Stomach smooth muscle (tissue), 2 donors: ENCODE measurements around the gene SAMD1.
A peak's percentile ranks its signal among the peaks of the same experiment; 100 is the strongest.

Experiments
- H3K27ac ChIP-seq: one replicate; pipeline ENCODE4 v1.7.0; 2013; ENCODE audit warnings: mild to moderate bottlenecking, low read length, inconsistent platforms
- H3K27me3 ChIP-seq, 2 donors: one replicate each; pipeline ENCODE4 v1.7.0; 2013; ENCODE audit warnings: low read length in 2 of 2; ENCODE audit not compliant: insufficient read depth in 2 of 2, control insufficient read depth in 1 of 2
- H3K36me3 ChIP-seq, 2 donors: one replicate each; pipeline ENCODE4 v1.7.0; 2013; ENCODE audit warnings: low read length in 2 of 2; ENCODE audit not compliant: control insufficient read depth in 2 of 2, insufficient read depth in 2 of 2
- H3K4me1 ChIP-seq: one replicate; pipeline ENCODE4 v1.7.0; 2013; ENCODE audit warnings: low read length; ENCODE audit not compliant: control insufficient read depth, insufficient read depth
- H3K4me3 ChIP-seq, 2 donors: one replicate each; pipeline ENCODE4 v1.7.0; 2013; ENCODE audit warnings: low read length in 2 of 2
- H3K9ac ChIP-seq, 2 donors: one replicate each; pipeline ENCODE4 v1.7.0; 2013; ENCODE audit warnings: low read length in 2 of 2, mild to moderate bottlenecking in 1 of 2
- H3K9me3 ChIP-seq, 2 donors: one replicate each; pipeline ENCODE4 v1.7.0; 2013; ENCODE audit warnings: low read length in 2 of 2; ENCODE audit not compliant: control insufficient read depth in 2 of 2
- donor health status: healthy.
- donor health status: Pancreatic carcinoma.

SAMD1 gene

DNA sequence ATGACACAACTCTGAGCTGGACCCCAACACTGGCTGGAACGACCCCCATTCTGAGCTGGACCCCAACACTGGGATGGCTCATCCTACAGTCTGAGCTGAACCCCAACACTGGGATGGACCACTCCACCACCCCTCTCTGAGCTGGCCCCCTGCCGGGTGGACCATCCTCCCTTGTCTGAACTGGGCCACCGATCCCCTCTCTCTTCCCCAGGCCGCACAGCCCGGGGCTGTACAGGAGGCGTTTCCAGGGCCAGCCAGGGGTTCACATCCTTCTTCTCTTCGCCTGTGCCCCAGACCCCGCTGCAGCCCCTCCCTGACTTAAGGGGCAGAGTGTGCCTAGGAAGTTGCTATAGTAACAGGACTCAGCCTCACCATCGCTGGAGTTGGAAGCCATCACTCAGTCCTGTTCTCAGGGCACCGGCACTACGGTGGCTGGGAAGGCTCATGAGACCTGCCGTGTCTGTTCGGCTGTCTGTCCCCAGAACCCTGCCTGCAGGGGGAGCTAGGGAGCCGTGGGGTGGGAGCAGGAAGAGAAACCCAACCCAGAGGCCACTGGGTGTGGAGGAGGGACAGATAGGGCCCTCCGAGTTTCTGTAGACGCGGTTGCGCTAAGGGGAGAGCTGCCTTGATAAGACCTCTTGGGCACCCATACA is 23.3 kb upstream of the SAMD1 start:
- Histone ChIP-seq H3K27ac (peak overlapping the region; percentile 67), H3K4me1 (peaks cover 64% of the 10 kb centered on the region), H3K4me3 (peak overlapping the region in 1 of 2 donors; percentile 60), H3K36me3 (no peaks in the 10 kb centered on the region), H3K9me3 (no peaks in the 10 kb centered on the region), H3K27me3 (no peaks in the 10 kb centered on the region), H3K9ac (peak overlapping the region; percentile 8 to 29)

DNA sequence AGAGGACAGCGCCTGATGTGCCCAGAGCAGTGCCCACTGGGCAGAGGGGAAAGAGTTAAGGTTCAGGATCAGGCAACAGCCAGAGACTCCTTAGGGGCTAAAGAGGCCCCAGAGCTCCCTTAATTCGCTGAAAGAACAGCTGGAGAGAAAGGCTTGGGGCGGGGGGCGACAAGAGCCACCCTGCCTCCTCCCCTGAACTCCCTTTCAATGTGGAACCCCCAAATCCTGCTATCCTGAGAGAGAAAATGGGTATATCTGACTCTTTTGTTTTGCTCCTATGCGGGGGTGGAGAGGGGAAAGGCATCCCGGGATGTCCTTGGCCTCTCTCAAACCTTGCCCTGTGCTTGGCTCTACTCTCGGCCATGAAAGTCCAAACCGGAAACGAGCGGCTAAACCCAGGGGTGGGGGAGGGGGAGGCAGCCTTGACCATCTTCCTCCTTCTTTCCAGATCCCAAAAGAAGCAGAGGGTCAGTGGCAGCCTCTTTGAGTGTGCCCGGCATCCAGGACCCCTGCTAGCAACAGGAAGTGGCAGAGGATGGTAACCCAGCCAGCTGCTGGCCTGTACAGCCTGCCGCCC is 22.3 kb upstream of the SAMD1 start:
- no peaks in the 10 kb centered on the region for H3K27me3 ChIP-seq
- no peaks in the 10 kb centered on the region for H3K9me3 ChIP-seq
- peak overlapping the region; percentile 47 to 60 for H3K4me3 ChIP-seq
- peaks cover 59% of the 10 kb centered on the region for H3K4me1 ChIP-seq
- H3K9ac ChIP-seq, result peak overlapping the region; percentile 8 to 58
- no peaks in the 10 kb centered on the region for H3K36me3 ChIP-seq
- peak overlapping the region; percentile 67 for H3K27ac ChIP-seq

DNA sequence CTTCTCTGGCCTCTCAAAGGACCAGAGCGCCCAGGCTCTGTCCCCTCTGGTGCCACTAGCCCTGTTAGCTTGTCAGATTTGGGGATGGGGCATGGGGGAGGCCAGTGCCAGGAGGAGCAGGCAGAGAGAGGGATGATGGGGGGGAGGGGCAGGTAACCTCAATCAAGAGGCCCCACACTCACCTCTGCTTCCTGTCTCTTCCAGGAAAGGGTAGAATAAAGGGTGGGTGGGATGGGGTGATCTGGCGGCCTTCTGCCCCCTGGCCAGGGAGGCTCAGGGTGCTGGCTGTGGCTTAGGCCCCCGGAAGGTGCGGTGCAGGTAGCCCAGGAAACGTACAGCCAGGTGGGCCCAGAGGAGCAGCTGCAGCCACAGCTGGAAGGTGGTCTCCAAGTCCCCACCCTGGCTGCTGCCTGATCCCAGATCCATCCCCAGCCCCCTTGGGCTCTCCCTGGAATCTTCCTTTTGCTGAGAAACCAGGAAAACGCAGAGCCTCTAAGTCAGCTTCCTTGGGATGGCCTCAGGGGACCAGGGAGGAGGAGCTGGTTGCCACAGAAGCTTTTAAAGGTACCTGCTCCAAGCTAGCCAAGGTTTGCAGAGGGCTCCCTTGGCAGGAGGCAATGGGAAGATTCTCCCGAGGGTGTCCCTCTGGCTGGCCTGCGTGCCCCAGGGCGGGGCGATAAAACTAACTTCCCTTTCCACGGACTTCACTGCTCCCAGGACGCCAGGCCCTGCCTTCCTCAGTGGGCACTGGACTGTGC is 21.7 kb upstream of the SAMD1 start:
- no peaks in the 10 kb centered on the region for H3K36me3 ChIP-seq
- H3K4me3 ChIP-seq, result peak overlapping the region; percentile 47 to 60
- H3K9ac ChIP-seq, result peak overlapping the region; percentile 8 to 58
- H3K9me3 ChIP-seq, result no peaks in the 10 kb centered on the region
- peaks cover 66% of the 10 kb centered on the region for H3K4me1 ChIP-seq
- peak overlapping the region; percentile 67 for H3K27ac ChIP-seq
- no peaks in the 10 kb centered on the region for H3K27me3 ChIP-seq

DNA sequence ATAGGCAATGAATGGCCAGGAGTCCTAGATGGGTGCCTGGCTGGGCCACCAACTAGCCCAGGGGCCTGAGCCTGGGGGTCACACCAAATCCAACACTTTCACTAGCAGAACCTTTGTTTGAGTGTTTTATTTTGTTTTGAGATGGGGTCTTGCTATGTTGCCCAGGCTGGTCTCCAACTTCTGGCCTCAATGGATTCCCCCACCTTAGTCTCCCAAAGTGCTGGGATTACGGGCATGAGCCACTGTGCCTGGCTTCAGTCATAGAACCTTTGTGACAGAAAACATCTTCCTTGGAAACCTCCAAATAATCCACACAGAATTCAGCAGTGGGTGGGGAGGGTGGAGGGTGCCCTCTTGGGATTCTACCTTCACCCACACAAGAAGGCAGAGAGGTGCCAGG is 20.9 kb upstream of the SAMD1 start:
- Histone ChIP-seq H3K4me1 (peaks cover 62% of the 10 kb centered on the region), H3K27ac (no peak overlapping the region), H3K27me3 (no peaks in the 10 kb centered on the region), H3K36me3 (no peaks in the 10 kb centered on the region), H3K4me3 (no peak overlapping the region), H3K9me3 (no peaks in the 10 kb centered on the region), H3K9ac (peak overlapping the region in 1 of 2 donors; percentile 2)

DNA sequence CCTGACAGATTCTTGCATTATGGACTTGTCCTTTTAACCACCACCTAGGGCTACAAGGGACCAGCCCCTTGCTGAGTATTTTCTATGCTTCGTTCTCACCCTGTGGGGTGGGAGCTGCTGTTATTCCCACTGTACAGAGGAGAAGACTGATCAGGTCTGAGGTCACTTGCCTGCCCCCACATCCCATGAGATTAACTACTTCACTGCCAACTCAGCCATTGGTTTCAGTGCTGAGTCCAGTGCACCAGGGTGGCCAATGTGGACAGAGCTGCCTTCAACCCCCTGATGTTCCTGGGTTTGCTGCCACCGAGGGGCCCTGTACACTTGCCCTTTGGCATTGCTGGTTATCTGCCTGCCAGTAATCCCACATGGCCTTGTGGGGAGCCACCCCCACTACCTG is 20.1 kb upstream of the SAMD1 start:
- Histone ChIP-seq H3K4me1 (peaks cover 54% of the 10 kb centered on the region), H3K27ac (no peak overlapping the region), H3K36me3 (peaks cover 2 to 3% of the 10 kb centered on the region in 2 donors), H3K4me3 (no peak overlapping the region), H3K9ac (no peak overlapping the region), H3K9me3 (no peaks in the 10 kb centered on the region), H3K27me3 (no peaks in the 10 kb centered on the region)

DNA sequence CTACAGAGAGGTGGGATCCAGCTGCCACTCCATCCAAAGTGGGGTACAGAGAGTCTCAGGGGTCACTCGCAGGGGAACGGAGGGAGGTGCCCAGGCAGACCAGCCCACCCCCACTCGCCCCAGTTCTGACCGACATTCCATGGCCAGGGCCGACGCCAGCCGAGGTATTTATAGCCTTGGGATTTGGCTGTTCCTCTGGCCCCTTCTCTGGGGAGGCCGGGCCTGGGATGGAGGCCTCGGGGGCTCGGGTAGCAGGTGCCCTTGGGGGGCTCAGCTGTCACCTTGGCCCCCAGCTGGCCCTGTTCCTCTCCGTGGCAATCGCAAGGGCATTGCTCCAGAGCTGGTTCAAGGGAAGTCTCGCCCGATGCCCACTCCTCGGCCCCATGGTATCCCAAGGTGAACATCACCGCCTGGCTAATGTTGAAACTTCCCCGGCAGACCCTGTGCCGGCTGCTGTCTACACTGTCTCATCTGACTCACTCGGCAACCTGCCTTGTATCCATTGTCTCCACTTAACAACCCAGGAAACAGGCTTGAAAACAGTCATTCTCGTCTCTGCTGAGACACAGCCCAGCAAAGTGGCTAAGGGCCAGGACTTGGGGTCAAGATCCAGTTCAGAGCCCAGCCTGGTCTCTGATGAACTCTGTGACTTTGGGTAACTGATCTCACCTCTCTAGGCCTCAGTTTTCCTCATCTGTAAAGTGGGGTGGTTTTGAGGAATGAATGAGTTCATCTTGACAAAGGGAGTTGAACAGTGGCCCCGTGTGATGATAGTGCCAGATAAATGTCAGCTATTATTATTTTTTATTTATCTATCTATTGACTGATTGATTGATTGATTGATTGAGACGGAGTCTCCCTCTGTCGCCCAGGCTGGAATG is 17.3 kb upstream of the SAMD1 start:
- Histone ChIP-seq H3K9ac (peak overlapping the region; percentile 57 to 62), H3K9me3 (no peaks in the 10 kb centered on the region), H3K36me3 (peaks cover 10 to 12% of the 10 kb centered on the region in 2 donors), H3K27ac (peak overlapping the region; percentile 86), H3K4me1 (peaks cover 27% of the 10 kb centered on the region), H3K4me3 (no peak overlapping the region), H3K27me3 (no peaks in the 10 kb centered on the region)

DNA sequence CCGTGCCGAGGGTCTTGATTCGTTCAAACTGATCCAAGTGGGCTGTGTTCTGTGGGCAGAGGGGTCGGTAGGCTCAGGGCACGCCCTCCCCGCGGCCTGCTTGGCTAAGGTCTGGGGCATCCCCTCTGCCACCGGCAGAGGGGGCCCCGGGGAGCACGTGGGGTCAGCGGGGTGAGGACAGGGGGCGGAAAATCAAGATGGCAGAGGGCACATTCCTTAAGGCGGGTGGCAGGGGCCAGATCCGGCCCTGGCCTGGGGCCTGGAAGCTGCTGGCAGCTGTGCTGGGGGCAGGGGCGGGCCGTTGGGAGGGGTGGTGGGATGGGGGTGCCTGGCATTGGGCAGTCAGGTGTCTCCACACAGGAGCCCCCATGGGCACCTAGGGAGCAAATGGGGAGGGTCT is 16.3 kb upstream of the SAMD1 start:
- Histone ChIP-seq H3K9ac (no peak overlapping the region), H3K36me3 (peaks cover 19 to 21% of the 10 kb centered on the region in 2 donors), H3K27ac (no peak overlapping the region), H3K27me3 (no peaks in the 10 kb centered on the region), H3K9me3 (no peaks in the 10 kb centered on the region), H3K4me1 (peaks cover 17% of the 10 kb centered on the region), H3K4me3 (no peak overlapping the region)

DNA sequence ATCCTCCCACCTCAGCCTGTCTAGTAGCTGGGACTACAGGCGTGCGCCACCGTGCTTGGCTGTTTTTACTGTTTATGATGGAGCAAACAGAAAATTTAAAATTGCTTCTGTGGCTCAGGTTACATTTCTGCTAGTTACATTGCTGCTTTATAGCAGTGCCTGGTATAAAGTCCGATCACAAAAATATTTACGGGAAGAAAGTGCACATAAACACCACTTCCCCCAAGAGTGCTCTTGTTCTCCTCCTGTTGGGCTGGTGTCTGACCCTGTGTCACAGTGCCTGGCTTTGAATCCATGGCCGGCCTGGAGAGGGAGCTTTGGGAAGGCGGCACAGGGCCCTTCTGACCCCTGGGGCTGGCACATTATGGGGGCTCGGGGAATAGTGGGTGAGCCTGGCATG is 15.1 kb upstream of the SAMD1 start:
- Histone ChIP-seq H3K27me3 (no peaks in the 10 kb centered on the region), H3K36me3 (peaks cover 22 to 27% of the 10 kb centered on the region in 2 donors), H3K27ac (peak overlapping the region; percentile 18), H3K9me3 (no peaks in the 10 kb centered on the region), H3K9ac (no peak overlapping the region), H3K4me3 (no peak overlapping the region), H3K4me1 (peaks cover 12% of the 10 kb centered on the region)

DNA sequence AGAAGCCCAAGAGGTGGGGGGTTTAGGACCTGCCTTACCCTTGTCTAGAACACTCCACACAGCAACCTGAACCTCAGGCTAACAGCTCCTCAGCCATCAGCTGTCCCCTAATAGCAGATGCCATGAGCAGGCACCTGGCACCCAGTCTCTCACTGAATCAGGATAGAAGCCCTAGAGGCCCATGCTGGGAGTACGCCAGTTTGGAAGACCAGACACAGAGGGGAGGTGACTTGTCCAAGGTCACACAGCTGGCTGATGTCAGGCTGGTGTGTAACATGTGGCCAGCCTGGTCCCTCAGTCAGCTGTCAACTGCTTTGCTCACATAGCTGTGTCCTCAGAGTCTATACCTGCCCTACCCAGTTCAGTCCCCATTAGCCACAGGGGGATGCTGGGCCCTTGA is 12.8 kb upstream of the SAMD1 start:
- H3K9ac ChIP-seq, result no peak overlapping the region
- H3K27ac ChIP-seq, result no peak overlapping the region

DNA sequence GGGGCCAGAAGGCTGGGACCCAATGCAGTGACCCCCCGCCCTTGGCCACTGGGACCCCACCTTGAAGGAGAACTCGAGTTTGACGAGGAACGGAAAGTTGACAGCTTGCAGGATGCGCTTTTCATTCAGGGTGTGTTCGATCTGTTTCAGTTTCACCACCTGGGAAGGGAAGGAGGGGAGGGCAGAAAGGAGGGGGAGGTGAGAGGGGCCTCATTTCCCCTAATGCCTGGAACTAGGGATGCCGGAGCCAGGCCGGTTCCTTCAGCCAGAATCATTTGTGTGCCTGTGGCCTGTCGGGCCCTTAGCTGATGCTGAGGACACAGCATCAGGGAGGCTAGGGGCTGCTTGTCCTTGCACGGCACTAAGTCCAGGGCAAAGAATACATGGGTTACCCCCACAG is 12.2 kb upstream of the SAMD1 start:
- Histone ChIP-seq H3K9me3 (no peaks in the 10 kb centered on the region), H3K4me1 (peaks cover 7% of the 10 kb centered on the region), H3K27ac (no peak overlapping the region), H3K36me3 (peaks cover 29 to 31% of the 10 kb centered on the region in 2 donors), H3K27me3 (no peaks in the 10 kb centered on the region), H3K4me3 (no peak overlapping the region), H3K9ac (no peak overlapping the region)

More for the DNA sequence above, 12.8 kb upstream of the SAMD1 start:
- H3K9me3 ChIP-seq, result no peaks in the 10 kb centered on the region
- H3K4me3 ChIP-seq, result no peak overlapping the region
- no peaks in the 10 kb centered on the region for H3K27me3 ChIP-seq
- H3K36me3 ChIP-seq, result peaks cover 25 to 30% of the 10 kb centered on the region in 2 donors
- H3K4me1 ChIP-seq, result peaks cover 11% of the 10 kb centered on the region
